Mesenchymal stem cell (in vitro differentiated cells and primary cell): ENCODE measurements around the gene VWA5B2.

ENCODE experiments used
- DNase-seq: peaks from one replicate; pipeline ENCODE4 v3.0.0-alpha.2; 2013
- H2AFZ ChIP-seq: one replicate; pipeline ENCODE4 v1.6.1; 2013; ENCODE audit warnings: low read depth, mild to moderate bottlenecking, control low read depth, inconsistent platforms, low read length, moderate library complexity
- H2AK5ac ChIP-seq: 2 replicates; pipeline ENCODE4 v1.6.1; 2013; ENCODE audit warnings: low read length, moderate library complexity, mild to moderate bottlenecking, inconsistent platforms; ENCODE audit not compliant: severe bottlenecking
- H2BK120ac ChIP-seq: one replicate; pipeline ENCODE4 v1.6.1; 2013; ENCODE audit warnings: low read depth, mild to moderate bottlenecking, inconsistent platforms, low read length, moderate library complexity
- H2BK12ac ChIP-seq, 2 experiments: one replicate each; pipeline ENCODE4 v1.6.1; 2013; ENCODE audit warnings: inconsistent platforms in 2 of 2, low read length in 2 of 2, mild to moderate bottlenecking in 2 of 2, moderate library complexity in 2 of 2, control low read depth in 1 of 2
- H2BK15ac ChIP-seq: one replicate; pipeline ENCODE4 v1.6.1; 2013; ENCODE audit warnings: mild to moderate bottlenecking, low read depth, inconsistent platforms; ENCODE audit not compliant: poor library complexity, severe bottlenecking
- H2BK5ac ChIP-seq: 2 replicates; pipeline ENCODE4 v1.6.1; 2013; ENCODE audit warnings: low read depth, mild to moderate bottlenecking, low read length, control low read depth, inconsistent platforms; ENCODE audit not compliant: poor library complexity, severe bottlenecking
- H3K14ac ChIP-seq, 2 experiments: one replicate each; pipeline ENCODE4 v1.6.1; 2013; ENCODE audit warnings: inconsistent platforms in 2 of 2, low read length in 2 of 2, control low read depth in 1 of 2, mild to moderate bottlenecking in 1 of 2, moderate library complexity in 1 of 2
- H3K18ac ChIP-seq, 2 experiments: one replicate each; pipeline ENCODE4 v1.6.1; 2013; ENCODE audit warnings: inconsistent platforms in 2 of 2, low read length in 2 of 2, control low read depth in 1 of 2, low read depth in 1 of 2, mild to moderate bottlenecking in 1 of 2
- H3K23ac ChIP-seq, 2 experiments: one replicate each; pipeline ENCODE4 v1.6.1; 2013; ENCODE audit warnings: inconsistent platforms in 2 of 2, low read length in 2 of 2, mild to moderate bottlenecking in 2 of 2, moderate library complexity in 2 of 2, control low read depth in 1 of 2
- H3K27ac ChIP-seq: 2 replicates; pipeline ENCODE4 v1.5.1; 2013; ENCODE audit warnings: mild to moderate bottlenecking, moderate library complexity, low read length, control low read depth, inconsistent platforms; ENCODE audit not compliant: poor library complexity, severe bottlenecking
- H3K27me3 ChIP-seq, 2 experiments: 2 replicates each; pipeline versions ENCODE4 v1.6.1 to v1.7.0; 2013; ENCODE audit warnings: low read length in 2 of 2, mild to moderate bottlenecking in 2 of 2, moderate library complexity in 2 of 2, control low read depth in 1 of 2, inconsistent platforms in 1 of 2; ENCODE audit not compliant: control insufficient read depth in 1 of 2, insufficient read depth in 1 of 2
- H3K36me3 ChIP-seq, 2 experiments: 2 replicates each; pipeline versions ENCODE4 v1.6.1 to v1.7.0; 2013; ENCODE audit warnings: low read length in 2 of 2, control low read depth in 1 of 2, inconsistent platforms in 1 of 2, low read depth in 1 of 2, mild to moderate bottlenecking in 1 of 2; ENCODE audit not compliant: insufficient read depth in 2 of 2, control insufficient read depth in 1 of 2
- H3K4ac ChIP-seq, 2 experiments: one replicate each; pipeline ENCODE4 v1.6.1; 2013; ENCODE audit warnings: inconsistent platforms in 2 of 2, low read length in 2 of 2, mild to moderate bottlenecking in 2 of 2, moderate library complexity in 2 of 2, control low read depth in 1 of 2, low read depth in 1 of 2
- H3K4me1 ChIP-seq: 2 replicates; pipeline ENCODE4 v1.6.1; 2013; ENCODE audit warnings: low read depth, low read length, control low read depth; ENCODE audit not compliant: control insufficient read depth, insufficient read depth
- H3K4me2 ChIP-seq: 2 replicates; pipeline ENCODE4 v1.6.1; 2013; ENCODE audit warnings: low read length, mild to moderate bottlenecking, inconsistent platforms; ENCODE audit not compliant: poor library complexity, severe bottlenecking
- H3K4me3 ChIP-seq, 2 experiments: 2 replicates each; pipeline versions ENCODE4 v1.5.1 to v1.7.0; 2013; ENCODE audit warnings: low read length in 2 of 2, mild to moderate bottlenecking in 2 of 2, control low read depth in 1 of 2, low read depth in 1 of 2; ENCODE audit not compliant: insufficient read depth in 1 of 2
- H3K79me1 ChIP-seq: replicated peaks from 2 replicates; pipeline ENCODE4 v1.6.1; 2013; ENCODE audit warnings: mild to moderate bottlenecking, control low read depth, low read length, inconsistent platforms; ENCODE audit not compliant: poor library complexity, severe bottlenecking
- H3K9ac ChIP-seq: 2 replicates; pipeline ENCODE4 v1.7.0; 2013; ENCODE audit warnings: mild to moderate bottlenecking, low read length, moderate library complexity
- H3K9me3 ChIP-seq: 2 replicates; pipeline ENCODE4 v1.7.0; 2013; ENCODE audit warnings: mild to moderate bottlenecking, low read length; ENCODE audit not compliant: control insufficient read depth
- H4K8ac ChIP-seq: one replicate; pipeline ENCODE4 v1.6.1; 2013; ENCODE audit warnings: inconsistent platforms, mild to moderate bottlenecking, low read length, moderate library complexity
- H4K91ac ChIP-seq: one replicate; pipeline ENCODE4 v1.6.1; 2013; ENCODE audit warnings: mild to moderate bottlenecking, low read length, inconsistent platforms
- WGBS: methylation state at CpG from one replicate; pipeline ENCODE4 v1.1.7; 2013; ENCODE audit warnings: mixed read lengths; 5-methylcytosine and 5-hydroxymethylcytosine counted together

VWA5B2 gene

DNA sequence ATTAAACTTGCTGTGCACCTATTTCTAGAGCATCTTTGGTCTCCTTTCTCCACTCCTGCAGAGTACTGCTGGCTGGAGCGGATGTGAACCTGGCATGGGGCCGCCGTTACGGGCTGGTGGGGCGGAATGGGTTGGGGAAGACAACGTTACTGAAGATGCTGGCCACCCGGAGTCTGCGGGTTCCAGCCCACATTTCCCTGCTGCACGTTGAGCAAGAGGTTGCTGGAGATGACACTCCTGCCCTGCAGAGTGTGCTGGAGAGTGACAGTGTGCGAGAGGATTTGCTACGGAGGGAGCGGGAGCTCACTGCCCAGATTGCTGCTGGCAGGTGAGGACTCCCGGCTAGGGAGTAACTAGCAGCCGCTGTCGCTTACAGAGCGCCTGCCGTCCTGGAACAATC, 41.3 kb upstream of the VWA5B2 start:
- Histone ChIP-seq H3K18ac (no peak overlapping the region), H2BK5ac (no peak overlapping the region), H3K27me3 (no peaks in the 10 kb centered on the region), H3K36me3 (peaks cover 59 to 80% of the 10 kb centered on the region in 2 experiments), H2BK12ac (no peak overlapping the region), H3K9me3 (no peaks in the 10 kb centered on the region), H3K4me2 (no peak overlapping the region), H3K14ac (no peak overlapping the region), H3K4ac (no peak overlapping the region), H3K23ac (no peak overlapping the region), H3K4me1 (peaks cover 13% of the 10 kb centered on the region), H4K8ac (no peak overlapping the region), H4K91ac (no peak overlapping the region), H3K9ac (peak overlapping the region; percentile 99), H2BK120ac (no peak overlapping the region), H3K79me1 (peaks cover 29% of the 10 kb centered on the region), H3K27ac (no peak overlapping the region), H2BK15ac (no peak overlapping the region), H2AK5ac (no peak overlapping the region), H2AFZ (no peak overlapping the region), H3K4me3 (peak overlapping the region in 1 of 2 experiments; percentile 91)
- 97% methylated on average over 17 of the region's 17 CpGs for WGBS
- no peak for DNase-seq

DNA sequence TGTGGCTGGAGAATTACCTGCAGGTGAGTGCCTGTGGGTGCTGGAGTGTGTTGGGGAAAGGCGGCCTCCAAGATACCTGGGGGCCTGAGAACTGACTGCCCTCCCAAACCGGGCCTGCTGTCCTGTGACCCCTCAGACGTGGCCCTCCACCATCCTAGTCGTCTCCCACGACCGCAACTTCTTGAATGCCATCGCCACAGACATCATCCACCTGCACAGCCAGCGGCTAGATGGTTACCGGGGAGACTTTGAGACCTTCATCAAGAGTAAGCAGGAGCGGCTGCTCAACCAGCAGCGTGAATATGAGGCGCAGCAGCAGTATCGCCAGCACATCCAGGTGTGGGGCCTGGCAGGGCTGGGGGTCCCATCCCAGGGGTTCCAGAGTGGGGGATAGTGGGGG, 40.0 kb upstream of the VWA5B2 start:
- H4K8ac ChIP-seq: no peak overlapping the region
- no peak overlapping the region for H2BK12ac ChIP-seq
- no peak overlapping the region for H2BK120ac ChIP-seq
- H3K9ac ChIP-seq: no peak overlapping the region
- H3K4ac ChIP-seq: no peak overlapping the region
- H3K27ac ChIP-seq: no peak overlapping the region
- no peak overlapping the region for H4K91ac ChIP-seq
- H3K4me2 ChIP-seq: no peak overlapping the region
- H3K4me1 ChIP-seq: peaks cover 13% of the 10 kb centered on the region
- H3K27me3 ChIP-seq: no peaks in the 10 kb centered on the region
- H3K9me3 ChIP-seq: no peaks in the 10 kb centered on the region
- H2BK15ac ChIP-seq: no peak overlapping the region
- no peak for DNase-seq
- H3K36me3 ChIP-seq: peaks cover 57 to 80% of the 10 kb centered on the region in 2 experiments
- H2BK5ac ChIP-seq: no peak overlapping the region
- 99% methylated on average over 13 of the region's 13 CpGs for WGBS
- no peak overlapping the region for H2AK5ac ChIP-seq
- no peak overlapping the region for H3K4me3 ChIP-seq
- no peak overlapping the region for H2AFZ ChIP-seq
- H3K79me1 ChIP-seq: peaks cover 32% of the 10 kb centered on the region
- H3K14ac ChIP-seq: no peak overlapping the region
- no peak overlapping the region for H3K23ac ChIP-seq
- no peak overlapping the region for H3K18ac ChIP-seq

DNA sequence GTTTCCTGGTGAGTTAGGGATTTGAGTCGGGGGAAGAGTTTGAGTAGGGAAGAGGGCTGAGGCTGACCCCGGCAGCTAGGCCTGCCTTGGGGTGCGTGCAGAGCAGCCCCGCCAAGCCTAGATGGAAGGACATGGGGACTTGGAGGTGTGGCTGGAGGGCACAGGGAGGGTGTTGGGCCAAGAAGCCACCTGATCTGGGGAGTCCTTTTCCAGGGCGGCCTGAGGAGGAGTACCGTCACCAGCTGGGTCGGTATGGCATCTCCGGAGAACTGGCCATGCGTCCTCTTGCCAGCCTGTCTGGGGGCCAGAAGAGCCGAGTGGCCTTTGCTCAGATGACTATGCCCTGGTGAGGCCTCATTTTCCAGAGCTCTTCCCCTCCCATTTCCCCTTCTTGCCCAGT, 36.5 kb upstream of the VWA5B2 start:
- H2BK120ac ChIP-seq: no peak overlapping the region
- H2AFZ ChIP-seq: no peak overlapping the region
- DNase-seq: no peak
- no peak overlapping the region for H3K4ac ChIP-seq
- no peak overlapping the region for H3K27ac ChIP-seq
- H3K23ac ChIP-seq: no peak overlapping the region
- H3K27me3 ChIP-seq: no peaks in the 10 kb centered on the region
- H2BK15ac ChIP-seq: no peak overlapping the region
- H3K9me3 ChIP-seq: no peaks in the 10 kb centered on the region
- no peak overlapping the region for H2BK5ac ChIP-seq
- peaks cover 7% of the 10 kb centered on the region for H3K4me1 ChIP-seq
- H3K4me3 ChIP-seq: no peak overlapping the region
- H4K8ac ChIP-seq: no peak overlapping the region
- peaks cover 75 to 88% of the 10 kb centered on the region in 2 experiments for H3K36me3 ChIP-seq
- WGBS: over 99% methylated on average over 10 of the region's 10 CpGs
- H3K79me1 ChIP-seq: peaks cover 32% of the 10 kb centered on the region
- H3K18ac ChIP-seq: no peak overlapping the region
- H3K9ac ChIP-seq: no peak overlapping the region
- H4K91ac ChIP-seq: no peak overlapping the region
- H2AK5ac ChIP-seq: no peak overlapping the region
- H3K14ac ChIP-seq: no peak overlapping the region
- no peak overlapping the region for H2BK12ac ChIP-seq
- H3K4me2 ChIP-seq: no peak overlapping the region

DNA sequence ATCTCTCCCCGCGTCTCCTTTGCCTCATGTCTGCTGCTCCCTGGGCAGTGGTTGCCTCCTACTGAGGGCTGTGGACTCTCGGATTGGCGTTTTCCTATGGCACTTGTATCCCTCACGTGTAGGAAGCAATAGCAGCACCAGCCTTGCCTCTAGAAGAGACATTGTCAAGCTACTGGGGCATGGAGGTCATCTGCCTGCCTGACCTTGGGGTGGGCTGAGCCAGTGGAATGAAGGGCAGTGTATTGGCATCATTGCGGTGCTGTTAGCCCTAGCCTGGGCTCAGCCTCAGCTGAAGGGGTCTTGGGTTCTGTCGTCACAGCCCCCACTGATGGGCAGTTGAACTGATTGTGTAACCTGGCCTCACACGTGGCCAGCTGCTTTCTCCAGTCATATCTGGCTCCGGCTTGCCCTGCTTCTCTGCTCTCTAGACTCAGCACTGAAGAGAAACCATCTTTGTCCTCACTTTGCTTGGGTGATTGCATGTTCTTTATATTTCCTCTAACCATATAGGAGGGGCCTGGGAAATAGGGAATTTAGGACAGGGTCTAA, 35.3 kb upstream of the VWA5B2 start:
- peak overlapping the region in 1 of 2 experiments; percentile 5 for H3K4ac ChIP-seq
- DNase-seq: no peak
- H3K27ac ChIP-seq: no peak overlapping the region
- H3K4me3 ChIP-seq: no peak overlapping the region
- H2AK5ac ChIP-seq: no peak overlapping the region
- no peak overlapping the region for H3K23ac ChIP-seq
- no peaks in the 10 kb centered on the region for H3K9me3 ChIP-seq
- H3K9ac ChIP-seq: no peak overlapping the region
- no peak overlapping the region for H2BK12ac ChIP-seq
- peaks cover 21% of the 10 kb centered on the region for H3K79me1 ChIP-seq
- no peaks in the 10 kb centered on the region for H3K27me3 ChIP-seq
- H4K91ac ChIP-seq: no peak overlapping the region
- no peak overlapping the region for H2BK5ac ChIP-seq
- H2BK120ac ChIP-seq: no peak overlapping the region
- no peak overlapping the region for H2BK15ac ChIP-seq
- H3K4me1 ChIP-seq: peaks cover 2% of the 10 kb centered on the region
- WGBS: 95% methylated on average over 8 of the region's 9 CpGs
- peak overlapping the region; percentile 45 for H4K8ac ChIP-seq
- peaks cover 64 to 77% of the 10 kb centered on the region in 2 experiments for H3K36me3 ChIP-seq
- no peak overlapping the region for H3K14ac ChIP-seq
- no peak overlapping the region for H3K18ac ChIP-seq
- H2AFZ ChIP-seq: no peak overlapping the region
- H3K4me2 ChIP-seq: no peak overlapping the region
